Heart left ventricle (tissue), 16 donors: ENCODE results near the gene PIK3IP1. TPM values are rescaled to one million over a fixed set of nuclear protein-coding genes. Genes with fewer than 3 reads are reported as not detected.

Experiments
- ATAC-seq, 4 donors: fragments of 200-7000 bp; cut with Tn5 transposase; one replicate each; pipeline ENCODE4 v1.9.1; 2020 to 2022; ENCODE audit warnings: moderate library complexity in 4 of 4, mild to moderate bottlenecking in 3 of 4, moderate number of reproducible peaks in 1 of 4
- DNase-seq, 5 donors: peaks; one replicate each; pipeline ENCODE4 v3.0.0-alpha.2; 2020
- H3K27ac ChIP-seq, 12 donors: fragments of 200-600 bp; sonication (generic) in 4 of 12; one replicate each; pipeline versions ENCODE4 v1.5.0 to v1.8.0; 2016 to 2022; ENCODE audit warnings: mild to moderate bottlenecking in 2 of 12
- H3K27me3 ChIP-seq, 9 donors: fragments of 200-600 bp; sonication (generic) in 2 of 9; one replicate each; pipeline versions ENCODE4 v1.5.1 to v1.8.0; 2016 to 2022; ENCODE audit warnings: mild to moderate bottlenecking in 3 of 9
- H3K36me3 ChIP-seq, 9 donors: fragments of 200-600 bp; sonication (generic) in 2 of 9; one replicate each; pipeline versions ENCODE4 v1.5.0 to v1.8.0; 2018 to 2022; ENCODE audit warnings: mild to moderate bottlenecking in 2 of 9
- H3K4me1 ChIP-seq, 12 donors: fragments of 200-600 bp; sonication (generic) in 4 of 12; one replicate each; pipeline versions ENCODE4 v1.5.0 to v1.8.0; 2016 to 2022; ENCODE audit warnings: mild to moderate bottlenecking in 3 of 12
- H3K4me3 ChIP-seq, 12 donors: fragments of 200-600 bp; sonication (generic) in 4 of 12; one replicate each; pipeline versions ENCODE4 v1.5.0 to v1.8.0; 2017 to 2022; ENCODE audit warnings: mild to moderate bottlenecking in 9 of 12, moderate library complexity in 4 of 12
- H3K9me3 ChIP-seq, 12 donors: fragments of 200-600 bp; sonication (generic) in 4 of 12; one replicate each; pipeline versions ENCODE4 v1.5.0 to v1.8.0; 2016 to 2022; ENCODE audit warnings: mild to moderate bottlenecking in 1 of 12
- CTCF ChIP-seq, 12 donors: fragments of 200-600 bp; sonication (generic) in 4 of 12; IDR thresholded peaks; one replicate each; pipeline versions ENCODE4 v1.5.0 to v1.8.0; 2018 to 2022; ENCODE audit warnings: antibody characterized with exemption in 12 of 12, mild to moderate bottlenecking in 5 of 12
- POLR2A ChIP-seq, 2 donors: fragments of 450-650 bp; IDR thresholded peaks; one replicate each; pipeline ENCODE4 v1.6.1; 2017; ENCODE audit warnings: antibody characterized with exemption in 2 of 2, mild to moderate bottlenecking in 2 of 2, moderate library complexity in 2 of 2
- WGBS, 4 donors: extraction: QIAGEN DNeasy Blood & Tissue Kit in 2 of 4; methylation state at CpG; one replicate each; pipeline versions ENCODE4 v1.1.5 to v1.1.7; 2013 to 2018; 5-methylcytosine and 5-hydroxymethylcytosine counted together
- intact Hi-C, 10 donors: fragments of 100-400 bp; cut with DNase I; formaldehyde crosslinking; loops; one replicate each; pipeline versions ENCODE4 v1.11.1 to v1.14.2; 2022
- polyA plus RNA-seq, 2 donors: library from polyadenylated mRNA; stranded (reverse); fragments of 200-250 nt; gene quantifications; one replicate each; pipeline ENCODE4 v1.2.3, GENCODE V29; 2013
- total RNA-seq, 9 donors: library from RNA; depleted of rRNA in 2 of 9; stranded (reverse); fragments of >200 nt in 2 of 9; fragmentation: NEBNext Ultra II Directional in 3 of 9; extraction: Animal tissue kit (Norgen Biotek cat#: 25700) in 3 of 9; gene quantifications; one replicate each; pipeline versions ENCODE4 v1.1.0 to v1.2.4, GENCODE V29; 2016 to 2023
- donor health status: ischemic (EF 13 %, LVEDD 7.1; RV severe dilation, severe dysfunction).
- donor health status: healthy with polysubstance abuse.
- donor health status: DM: no; HTN: yes; CAD: no.
- donor health status: DM: no; HTN: no; CAD: no.
- donor health status: ischemic (EF 25% LVEDD 6.9; RV normal size, moderate dysfunction).
- donor health status: ischemic (EF 25% LVEDD 5.7; RV mildly dilated, moderate dysfunction).
- donor health status: healthy.
- donor health status: DM: yes; HTN: yes; CAD: no.
- donor health status: ischemic (EF 35%, LVEDD 5.7; RV mildly dilated, moderate dysfunction).
- donor health status: nonischemic (EF 11% LVEDD 7.7; RV severe dilation, severe dysfunction).
- donor health status: DM: yes; HTN: yes; CAD: no.
- donor health status: PGD.
- donor health status: ischemic (EF 29% LVEDD 5.4; RV normal size, mild dysfunction).
- donor health status: nonischemic (EF 23%, LVEDD 6.1; RV moderate dilation, normal function).

The PIK3IP1 gene
- total and polyA plus RNA-seq, 11 donors, result 3.8 to 40.7 (median 16.9) TPM

DNA sequence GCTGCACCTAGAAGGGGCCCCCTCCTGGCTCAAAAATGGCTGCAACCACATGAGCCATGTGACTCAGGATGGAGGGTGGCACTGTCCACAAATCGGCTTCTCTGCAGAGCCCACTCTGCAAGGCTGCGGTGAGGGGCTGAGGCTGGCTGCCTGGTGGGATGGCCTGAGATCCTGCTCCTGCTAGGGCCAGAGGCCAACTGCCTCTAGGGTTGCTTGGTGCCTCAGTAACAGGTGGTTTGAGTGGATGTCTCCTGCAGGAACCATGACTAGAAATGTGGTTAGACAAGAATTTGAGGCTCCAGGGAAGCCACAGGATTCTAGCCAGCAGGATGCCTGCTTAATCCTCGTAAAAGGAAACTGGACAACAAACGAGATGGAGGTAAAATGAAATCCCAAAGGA lies 36.7 kb upstream of the PIK3IP1 start:
- H3K27me3 ChIP-seq, result no peaks in the 10 kb centered on the region
- 82 to 88% (median 85%) methylated on average over 3 to 4 of the region's 4 CpGs for WGBS, 4 donors
- H3K4me1 ChIP-seq, result peaks cover 0 to 7% (median 0%) of the 10 kb centered on the region in 12 donors
- no peak for DNase-seq
- ATAC-seq, result no peak
- intact Hi-C loops, result no loop called here
- no peak overlapping the region for H3K4me3 ChIP-seq
- TF ChIP-seq CTCF (IDR thresholded peaks at IDR 0.05) (no peak), POLR2A (IDR thresholded peaks at IDR 0.05) (no peak)
- H3K36me3 ChIP-seq, result peaks cover 0 to 99% (median 91%) of the 10 kb centered on the region in 9 donors
- H3K9me3 ChIP-seq, result no peaks in the 10 kb centered on the region
- H3K27ac ChIP-seq, result no peak overlapping the region

DNA sequence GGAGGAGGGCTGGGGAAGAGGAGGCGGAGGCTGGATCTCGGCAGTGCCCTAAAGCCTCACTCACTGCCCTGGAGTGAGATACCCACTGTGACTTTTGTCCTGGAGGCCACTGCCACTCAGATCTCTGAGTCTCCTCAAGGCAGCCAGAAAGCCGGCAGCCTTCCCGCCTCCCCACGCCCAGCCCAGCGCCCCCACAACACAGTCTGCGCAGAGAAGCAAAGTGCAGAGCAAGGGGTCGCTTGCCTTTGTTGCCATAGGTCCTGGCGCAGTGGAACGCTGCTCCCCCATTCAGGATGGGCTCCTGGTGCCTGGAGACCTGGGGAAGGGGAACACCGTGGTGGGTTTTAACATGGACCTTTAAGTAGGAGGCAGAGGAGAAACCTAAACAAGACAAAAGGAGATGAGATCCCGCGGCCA lies 36.3 kb upstream of the PIK3IP1 start:
- Histone ChIP-seq H3K27ac (no peak overlapping the region), H3K4me1 (peaks cover 0 to 3% (median 0%) of the 10 kb centered on the region in 12 donors), H3K9me3 (no peaks in the 10 kb centered on the region), H3K4me3 (no peak overlapping the region), H3K27me3 (no peaks in the 10 kb centered on the region), H3K36me3 (peaks cover 0 to 95% (median 86%) of the 10 kb centered on the region in 9 donors)
- intact Hi-C loops, result no loop called here
- no peak for ATAC-seq
- DNase-seq, result no peak
- WGBS, 4 donors, result 92 to 96% (median 93%) methylated on average over 13 of the region's 13 CpGs
- TF ChIP-seq CTCF (IDR thresholded peaks at IDR 0.05) (no peak), POLR2A (IDR thresholded peaks at IDR 0.05) (no peak)

DNA sequence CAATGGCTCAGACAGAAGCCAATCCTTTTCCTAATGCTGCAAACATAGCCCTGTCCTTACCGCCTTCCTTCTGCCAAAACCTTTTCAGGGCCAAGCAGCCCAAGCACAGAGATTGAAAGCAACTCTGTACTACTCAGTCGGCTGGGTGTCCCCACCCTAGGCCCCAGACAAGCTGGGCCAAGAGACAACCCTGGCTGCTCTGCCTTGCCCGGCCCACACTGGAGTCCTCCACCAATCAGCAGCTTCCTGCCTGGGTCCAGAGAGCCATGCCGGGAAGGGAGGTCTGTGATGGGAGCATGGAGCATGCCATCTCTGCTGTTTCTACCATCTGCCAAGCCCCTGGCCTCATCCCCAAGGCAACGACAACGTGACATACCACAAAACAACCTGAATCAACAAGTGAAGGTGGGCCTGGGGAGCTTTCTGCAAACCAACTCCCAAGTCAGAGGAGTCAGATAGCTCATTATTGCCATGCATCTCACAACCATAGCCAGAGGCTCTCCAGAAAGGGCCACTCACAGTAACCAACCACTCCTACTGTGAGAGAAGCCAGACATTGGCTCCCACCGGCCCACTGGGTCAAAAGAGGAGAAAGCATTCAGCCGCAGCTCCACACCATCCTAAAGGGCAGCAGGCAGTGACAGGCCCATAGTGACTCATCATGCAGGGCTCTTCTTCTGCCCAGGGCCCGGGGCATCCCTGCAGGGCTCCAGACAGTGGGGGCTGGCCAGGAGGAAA lies 35.7 kb upstream of the PIK3IP1 start:
- Histone ChIP-seq H3K4me1 (no peaks in the 10 kb centered on the region), H3K4me3 (no peak overlapping the region), H3K9me3 (no peaks in the 10 kb centered on the region), H3K27ac (no peak overlapping the region), H3K36me3 (peaks cover 0 to 94% (median 81%) of the 10 kb centered on the region in 9 donors), H3K27me3 (no peaks in the 10 kb centered on the region)
- DNase-seq (no peak), ATAC-seq (peak in 2 of 4 donors; percentile 37 to 51)
- TF ChIP-seq POLR2A (IDR thresholded peaks at IDR 0.05) (no peak), CTCF (IDR thresholded peaks at IDR 0.05) (no peak)
- intact Hi-C loops, result no loop called here
- WGBS, 4 donors, result 76 to 89% (median 88%) methylated on average over 8 to 9 of the region's 9 CpGs

DNA sequence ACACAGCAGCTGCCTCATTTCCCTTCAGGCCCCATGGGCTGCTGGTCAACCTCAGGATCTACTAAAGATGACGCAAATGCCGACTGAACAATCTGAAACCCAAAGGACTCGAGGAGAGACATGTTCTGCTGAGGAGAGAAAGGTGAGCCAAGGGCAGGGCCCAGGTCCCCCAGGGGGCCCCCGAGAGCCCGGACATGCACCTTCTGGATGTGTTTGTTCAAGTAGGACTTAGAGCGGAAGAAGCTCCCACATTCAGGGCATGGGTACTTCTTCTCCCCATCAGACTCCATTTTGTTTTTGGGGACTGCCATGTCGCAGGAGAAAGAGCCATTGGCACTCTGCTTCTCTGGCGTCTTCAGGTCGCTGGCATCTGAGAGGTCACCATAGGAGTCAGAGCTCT lies 34.6 kb upstream of the PIK3IP1 start:
- intact Hi-C loops, result no loop called here
- peaks cover 0 to 85% (median 71%) of the 10 kb centered on the region in 9 donors for H3K36me3 ChIP-seq
- no peak for TF ChIP-seq CTCF (IDR thresholded peaks at IDR 0.05)
- no peak for TF ChIP-seq POLR2A (IDR thresholded peaks at IDR 0.05)

More for the DNA sequence above, 34.6 kb upstream of the PIK3IP1 start:
- no peaks in the 10 kb centered on the region for H3K27me3 ChIP-seq
- 91 to 97% (median 93%) methylated on average over 9 of the region's 9 CpGs for WGBS, 4 donors
- no peak overlapping the region for H3K27ac ChIP-seq
- no peaks in the 10 kb centered on the region for H3K9me3 ChIP-seq
- DNase-seq (no peak), ATAC-seq (no peak)
- no peaks in the 10 kb centered on the region for H3K4me1 ChIP-seq
- no peak overlapping the region for H3K4me3 ChIP-seq
